CD8-positive, alpha-beta memory T cell (primary cell): ENCODE results near the gene PPM1H. TPM values are rescaled to one million over a fixed set of nuclear protein-coding genes. Genes with fewer than 3 reads are reported as not detected.

ENCODE experiments used
- CTCF ChIA-PET: fragments of 350-600 bp; sonication (Branson Sonifier 250); formaldehyde crosslinking; loops from one replicate; lab custom pipeline; 2021; ENCODE audit warnings: antibody characterized with exemption; lab: Charles Lee
- POLR2A ChIA-PET: fragments of 350-600 bp; sonication (Branson Sonifier 250); formaldehyde crosslinking; loops from one replicate; lab custom pipeline; 2021; ENCODE audit warnings: antibody characterized with exemption; lab: Charles Lee
- DNase-seq, 5 donors: peaks; one replicate each; pipeline versions ENCODE4 v3.0.0 to v3.0.0-alpha.2; 2020 to 2022; ENCODE audit warnings: mixed read lengths in 1 of 5
- H3K27ac ChIP-seq: one replicate; pipeline ENCODE4 v1.7.0; 2013; ENCODE audit warnings: low read depth, mild to moderate bottlenecking, low read length, moderate library complexity
- H3K27me3 ChIP-seq: 2 replicates; pipeline ENCODE4 v1.7.0; 2013; ENCODE audit warnings: low read length, mild to moderate bottlenecking; ENCODE audit not compliant: insufficient read depth, poor library complexity, severe bottlenecking
- H3K36me3 ChIP-seq: 2 replicates; pipeline ENCODE4 v1.7.0; 2013; ENCODE audit warnings: mild to moderate bottlenecking, low read length, moderate library complexity; ENCODE audit not compliant: insufficient read depth
- H3K4me1 ChIP-seq: 2 replicates; pipeline ENCODE4 v1.7.0; 2013; ENCODE audit warnings: mild to moderate bottlenecking, low read length, moderate library complexity; ENCODE audit not compliant: insufficient read depth
- H3K4me3 ChIP-seq: 2 replicates; pipeline ENCODE4 v1.7.0; 2013; ENCODE audit warnings: mild to moderate bottlenecking, low read length
- H3K9me3 ChIP-seq: 2 replicates; pipeline ENCODE4 v1.7.0; 2013; ENCODE audit warnings: mild to moderate bottlenecking, low read length
- H3K27ac Mint-ChIP-seq, 8 donors: one replicate each; pipeline ENCODE4 v1.8.0; 2020 to 2021; ENCODE audit warnings: mixed read lengths in 8 of 8, mild to moderate bottlenecking in 6 of 8, inconsistent platforms in 3 of 8, moderate library complexity in 3 of 8
- H3K27me3 Mint-ChIP-seq, 2 donors: one replicate each; pipeline ENCODE4 v1.8.0; 2020 to 2021; ENCODE audit warnings: mixed read lengths in 2 of 2, mild to moderate bottlenecking in 1 of 2, moderate library complexity in 1 of 2
- H3K36me3 Mint-ChIP-seq, 3 donors: one replicate each; pipeline ENCODE4 v1.8.0; 2020 to 2021; ENCODE audit warnings: mixed read lengths in 3 of 3, inconsistent platforms in 1 of 3, mild to moderate bottlenecking in 1 of 3
- H3K4me1 Mint-ChIP-seq, 3 donors: one replicate each; pipeline ENCODE4 v1.8.0; 2020 to 2021; ENCODE audit warnings: mixed read lengths in 3 of 3, inconsistent platforms in 1 of 3, mild to moderate bottlenecking in 1 of 3
- H3K4me3 Mint-ChIP-seq, 7 donors: one replicate each; pipeline ENCODE4 v1.8.0; 2020 to 2021; ENCODE audit warnings: mixed read lengths in 7 of 7, mild to moderate bottlenecking in 6 of 7, moderate library complexity in 4 of 7, inconsistent platforms in 2 of 7
- H3K9me3 Mint-ChIP-seq, 5 donors: one replicate each; pipeline ENCODE4 v1.8.0; 2020 to 2022; ENCODE audit warnings: mixed read lengths in 5 of 5, mild to moderate bottlenecking in 3 of 5, moderate library complexity in 2 of 5, inconsistent platforms in 1 of 5
- polyA plus RNA-seq: library from polyadenylated mRNA; unstranded; fragments of 300-500 nt; fragmentation: Illumina TruSeq; gene quantifications from one replicate; pipeline ENCODE4 v1.2.3, GENCODE V29; 2021
- total RNA-seq, 2 experiments: library from RNA; stranded (reverse); gene quantifications; one replicate each; pipeline ENCODE4 v1.2.3, GENCODE V29; 2021

Gene PPM1H
- total and polyA plus RNA-seq, 3 experiments from 2014 or later = 0.13 TPM; not detected in 1

DNA sequence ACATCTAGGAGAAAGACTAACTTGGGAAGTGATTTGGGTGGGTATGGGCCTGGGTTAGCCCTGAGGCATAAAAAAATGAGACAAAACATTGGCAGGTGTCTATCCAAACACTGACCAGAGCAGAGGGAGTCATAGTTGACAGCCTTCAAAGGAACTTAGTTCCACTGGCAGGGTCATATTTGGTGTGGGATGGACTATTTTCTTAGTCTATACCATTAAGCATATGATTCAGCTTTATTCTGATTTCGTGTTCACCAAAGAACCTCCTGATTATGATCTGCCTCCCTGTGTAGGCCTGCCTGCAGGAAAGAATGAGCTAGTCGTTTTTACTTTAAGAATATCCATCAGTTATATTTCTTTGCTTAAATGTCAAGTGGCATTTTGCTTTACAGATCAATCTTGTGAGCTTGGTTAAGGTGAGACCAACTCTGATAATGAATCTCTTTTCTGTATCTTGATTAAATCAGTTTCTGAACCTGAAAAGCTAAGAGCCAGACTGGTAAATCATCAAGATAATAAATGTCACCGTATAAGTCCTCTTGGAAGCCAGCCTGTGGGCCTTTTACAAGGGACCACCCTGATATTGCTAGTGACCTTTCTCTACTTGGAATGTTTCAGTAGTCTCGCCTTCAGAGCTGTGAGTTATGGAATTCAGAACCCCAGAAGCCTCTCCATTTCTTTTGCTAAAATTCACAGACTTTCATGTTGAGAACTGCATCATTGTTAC lies 285.4 kb downstream of the PPM1H start:
- H3K4me3 Mint-ChIP-seq = no peak overlapping the region
- POLR2A ChIA-PET = interaction anchor here (0.6 kb wide), 1 partner anchor 61 kb away, joined by 3 read pairs; no protein-coding TSS in a partner anchor

DNA sequence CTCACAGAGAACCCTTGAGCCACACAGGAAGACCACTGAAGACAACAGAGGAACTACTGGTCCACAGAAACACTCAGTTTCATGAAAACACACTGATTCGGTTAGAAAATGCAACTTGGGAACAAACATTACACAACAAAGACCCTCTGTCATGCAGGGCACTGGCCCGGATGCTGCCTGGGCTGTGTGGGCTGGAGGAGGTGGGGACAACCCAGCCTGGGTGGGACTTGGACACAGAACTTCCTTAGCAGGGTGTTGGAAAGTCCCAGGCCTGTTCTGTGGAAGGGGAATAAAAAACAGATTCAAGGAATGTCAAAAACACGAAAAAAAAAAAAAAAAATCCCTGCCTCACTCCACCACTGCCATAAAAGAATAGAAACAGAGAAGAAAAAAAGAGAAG lies 287.4 kb downstream of the PPM1H start:
- no peaks in the 10 kb centered on the region for H3K4me1 Mint-ChIP-seq
- POLR2A ChIA-PET = no interaction called here
- Histone ChIP-seq H3K4me3 (no peak overlapping the region), H3K36me3 (no peaks in the 10 kb centered on the region), H3K27me3 (no peaks in the 10 kb centered on the region), H3K9me3 (no peaks in the 10 kb centered on the region), H3K27ac (no peak overlapping the region), H3K4me1 (no peaks in the 10 kb centered on the region)
- peak overlapping the region in 1 of 8 donors; percentile 14 for H3K27ac Mint-ChIP-seq
- peaks cover 0 to 4% of the 10 kb centered on the region in 2 donors for H3K27me3 Mint-ChIP-seq
- no peaks in the 10 kb centered on the region for H3K9me3 Mint-ChIP-seq
- H3K36me3 Mint-ChIP-seq = no peaks in the 10 kb centered on the region
- no peak overlapping the region for H3K4me3 Mint-ChIP-seq
- CTCF ChIA-PET = no interaction called here
- DNase-seq = no peak

More for the DNA sequence above, 285.4 kb downstream of the PPM1H start:
- DNase-seq = no peak
- Histone ChIP-seq H3K36me3 (no peaks in the 10 kb centered on the region), H3K4me3 (no peak overlapping the region), H3K27me3 (no peaks in the 10 kb centered on the region), H3K9me3 (no peaks in the 10 kb centered on the region), H3K27ac (no peak overlapping the region), H3K4me1 (no peaks in the 10 kb centered on the region)
- H3K27me3 Mint-ChIP-seq = peaks cover 2 to 10% of the 10 kb centered on the region in 2 donors
- no peaks in the 10 kb centered on the region for H3K9me3 Mint-ChIP-seq
- peaks cover 0 to 2% (median 0%) of the 10 kb centered on the region in 3 donors for H3K36me3 Mint-ChIP-seq
- CTCF ChIA-PET = interaction anchor here (0.7 kb wide), 1 partner anchor 46 kb away, joined by 3 read pairs; no protein-coding TSS in a partner anchor
- H3K4me1 Mint-ChIP-seq = peaks cover 4% of the 10 kb centered on the region in 3 donors
- H3K27ac Mint-ChIP-seq = no peak overlapping the region

DNA sequence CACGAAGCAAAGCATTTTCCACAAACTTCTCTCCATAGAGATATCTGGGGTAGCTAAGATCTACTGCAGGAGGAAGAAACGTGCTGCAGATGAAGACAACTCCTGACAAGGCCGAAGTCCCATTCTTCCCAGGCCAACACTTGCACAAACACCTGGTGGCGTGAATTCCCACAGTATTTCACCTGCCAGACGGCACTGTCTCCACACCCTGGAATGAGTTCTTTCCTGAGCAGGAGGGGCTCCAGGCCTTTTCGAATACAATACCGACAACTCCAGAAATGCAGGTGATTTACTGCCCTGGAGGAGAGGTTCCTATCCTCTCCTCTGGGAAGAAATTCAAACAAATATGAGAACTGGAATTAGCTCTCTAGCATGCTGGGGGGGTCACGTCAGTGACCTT lies 288.4 kb downstream of the PPM1H start:
- Mint-ChIP-seq H3K36me3 (no peaks in the 10 kb centered on the region), H3K27me3 (peaks cover 0 to 4% of the 10 kb centered on the region in 2 donors), H3K9me3 (no peaks in the 10 kb centered on the region), H3K4me1 (peaks cover 4 to 6% (median 5%) of the 10 kb centered on the region in 3 donors), H3K4me3 (no peak overlapping the region), H3K27ac (no peak overlapping the region)
- POLR2A ChIA-PET = no interaction called here
- DNase-seq = no peak
- Histone ChIP-seq H3K4me3 (no peak overlapping the region), H3K36me3 (no peaks in the 10 kb centered on the region), H3K27ac (no peak overlapping the region), H3K27me3 (no peaks in the 10 kb centered on the region), H3K9me3 (no peaks in the 10 kb centered on the region), H3K4me1 (peaks cover under 1% of the 10 kb centered on the region)
- CTCF ChIA-PET = interaction anchor here (1.0 to 1.1 kb wide), 2 partner anchors 11 to 43 kb away, joined by 3 to 4 read pairs; no protein-coding TSS in a partner anchor

DNA sequence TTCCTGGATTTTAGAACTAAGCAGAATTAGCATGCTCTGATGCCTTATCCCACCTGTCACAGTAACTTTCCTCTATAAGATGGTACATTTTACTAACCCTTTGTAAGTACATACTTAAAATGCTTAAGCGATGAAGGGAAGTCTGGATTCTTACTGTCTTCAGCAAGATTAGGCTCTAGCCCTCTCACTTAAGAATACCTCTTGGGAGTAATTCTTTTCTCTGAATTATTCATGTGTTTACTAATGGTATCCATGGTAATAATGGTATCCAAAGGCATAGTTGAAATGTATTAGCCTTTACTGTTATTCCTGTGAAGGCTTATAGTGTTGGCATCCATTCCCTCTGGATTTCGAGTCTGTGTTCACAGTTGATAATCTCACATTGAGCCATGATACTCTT lies 291.5 kb downstream of the PPM1H start:
- Mint-ChIP-seq H3K27me3 (peaks cover 0 to 4% of the 10 kb centered on the region in 2 donors), H3K36me3 (no peaks in the 10 kb centered on the region), H3K9me3 (no peaks in the 10 kb centered on the region), H3K4me1 (peaks cover 14 to 18% (median 16%) of the 10 kb centered on the region in 3 donors), H3K27ac (no peak overlapping the region), H3K4me3 (no peak overlapping the region)
- Histone ChIP-seq H3K27me3 (no peaks in the 10 kb centered on the region), H3K4me1 (peaks cover 8% of the 10 kb centered on the region), H3K36me3 (no peaks in the 10 kb centered on the region), H3K9me3 (no peaks in the 10 kb centered on the region), H3K4me3 (no peak overlapping the region), H3K27ac (no peak overlapping the region)
- POLR2A ChIA-PET = no interaction called here
- CTCF ChIA-PET = no interaction called here
- no peak for DNase-seq

DNA sequence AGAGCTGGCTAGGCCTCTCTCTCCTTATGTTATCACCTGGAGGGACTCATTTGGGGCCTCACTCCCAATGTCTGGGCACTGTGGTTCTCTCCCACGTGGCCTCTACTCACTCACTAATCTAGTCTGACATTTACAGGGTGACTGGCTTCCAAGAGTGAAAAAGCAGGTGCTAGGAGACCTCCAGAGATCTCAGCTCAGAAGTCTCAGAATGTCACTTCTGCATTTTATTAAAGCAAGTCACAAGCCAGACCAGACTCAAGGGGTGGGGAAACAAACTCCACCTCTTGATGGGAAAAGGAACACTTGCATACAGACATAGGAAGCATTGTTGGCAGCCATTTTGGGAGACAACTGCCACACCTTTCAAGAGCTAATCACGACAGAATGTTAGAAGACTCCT lies 292.5 kb downstream of the PPM1H start:
- ChIA-PET POLR2A (no interaction called here), CTCF (no interaction called here)
- Mint-ChIP-seq H3K36me3 (no peaks in the 10 kb centered on the region), H3K9me3 (no peaks in the 10 kb centered on the region), H3K4me1 (peaks cover 14 to 18% (median 16%) of the 10 kb centered on the region in 3 donors), H3K4me3 (no peak overlapping the region), H3K27ac (no peak overlapping the region), H3K27me3 (peaks cover under 1 to 4% of the 10 kb centered on the region in 2 donors)
- Histone ChIP-seq H3K4me3 (no peak overlapping the region), H3K27ac (no peak overlapping the region), H3K4me1 (peaks cover 8% of the 10 kb centered on the region), H3K9me3 (no peaks in the 10 kb centered on the region), H3K27me3 (no peaks in the 10 kb centered on the region), H3K36me3 (no peaks in the 10 kb centered on the region)
- DNase-seq = no peak

DNA sequence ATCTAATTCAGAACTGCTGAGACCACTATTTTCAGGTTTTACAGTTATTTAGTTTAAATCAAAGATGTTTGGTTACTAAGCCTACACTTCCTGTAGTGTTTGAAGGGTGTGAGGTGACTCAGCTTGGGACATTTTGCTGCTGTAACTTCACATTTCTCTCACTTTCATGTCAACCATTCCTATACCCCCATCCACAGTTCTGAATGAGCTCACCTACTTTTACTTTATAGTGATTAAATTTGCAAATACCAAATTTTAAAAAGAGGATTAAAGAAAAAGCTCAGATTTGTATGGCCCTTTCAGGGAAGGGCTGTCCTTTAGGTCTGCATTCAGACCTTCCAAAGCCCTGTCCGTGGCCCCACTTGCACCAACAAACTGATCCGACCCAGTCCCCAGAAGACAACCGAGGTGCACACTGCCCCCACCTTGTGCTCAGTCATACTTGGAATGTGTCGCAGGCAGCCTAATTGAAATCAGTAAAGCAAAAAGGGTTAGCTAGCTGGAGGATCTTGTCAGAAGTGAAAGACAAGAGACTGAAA lies 294.0 kb downstream of the PPM1H start:
- no peaks in the 10 kb centered on the region for H3K27me3 ChIP-seq
- Mint-ChIP-seq H3K27me3 (peaks cover 8 to 12% of the 10 kb centered on the region in 2 donors), H3K4me3 (peak overlapping the region; percentile 0 to 88 (median 60)), H3K4me1 (peaks cover 14 to 18% (median 16%) of the 10 kb centered on the region in 3 donors), H3K36me3 (no peaks in the 10 kb centered on the region), H3K27ac (peak overlapping the region in 7 of 8 donors; percentile 2 to 89 (median 59)), H3K9me3 (no peaks in the 10 kb centered on the region)
- peaks cover 8% of the 10 kb centered on the region for H3K4me1 ChIP-seq
- ChIA-PET POLR2A (no interaction called here), CTCF (interaction anchor here (0.7 to 1.8 kb wide), 2 partner anchors 22 to 38 kb away, joined by 3 to 6 read pairs; no protein-coding TSS in a partner anchor)
- H3K36me3 ChIP-seq = no peaks in the 10 kb centered on the region
- H3K27ac ChIP-seq = no peak overlapping the region
- no peak overlapping the region for H3K4me3 ChIP-seq
- peak in 1 of 5 donors; percentile 11 for DNase-seq
- no peaks in the 10 kb centered on the region for H3K9me3 ChIP-seq

DNA sequence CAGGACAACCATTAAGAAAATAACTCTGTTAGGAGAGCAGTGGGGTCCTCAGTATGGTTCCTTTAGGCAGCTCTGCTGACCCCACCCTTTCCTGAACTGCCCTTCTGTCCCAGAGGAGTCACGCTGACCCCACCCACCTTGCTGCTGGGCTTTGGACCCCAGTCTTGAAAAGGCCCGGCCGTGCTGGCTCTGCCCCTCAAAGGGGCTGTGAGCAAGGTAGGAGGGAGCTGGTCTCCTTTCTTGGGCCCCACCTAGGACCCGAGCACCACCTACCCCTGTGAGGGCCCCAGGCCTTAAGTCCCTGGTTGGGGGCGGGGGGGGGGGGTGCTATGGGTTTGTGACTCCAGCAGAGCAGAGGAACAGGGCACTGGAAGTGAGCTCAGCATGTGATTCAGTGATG lies 297.3 kb downstream of the PPM1H start:
- H3K27me3 ChIP-seq = peaks cover 11% of the 10 kb centered on the region
- no peak overlapping the region for H3K27ac Mint-ChIP-seq

DNA sequence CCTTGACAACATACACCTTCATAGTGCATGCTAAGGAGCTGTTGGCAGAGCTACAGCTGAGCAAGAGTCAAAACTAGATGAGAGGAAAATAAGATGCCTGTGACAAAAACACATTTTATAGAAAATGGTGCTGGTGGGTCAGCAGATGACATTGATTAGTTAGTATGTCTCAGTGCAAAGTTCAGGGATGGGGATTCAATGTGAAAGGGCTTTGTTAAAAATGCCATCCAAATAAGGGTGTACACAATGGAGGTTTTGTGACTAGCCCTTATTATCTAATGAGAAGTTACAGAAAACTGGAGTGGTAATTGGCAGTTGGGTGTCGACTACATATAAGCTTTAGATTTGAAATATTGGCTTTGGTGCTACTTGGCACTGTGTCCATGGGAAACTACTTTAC lies 299.3 kb downstream of the PPM1H start:
- ChIA-PET POLR2A (no interaction called here), CTCF (no interaction called here)
- Mint-ChIP-seq H3K36me3 (peaks cover 0 to 6% (median 0%) of the 10 kb centered on the region in 3 donors), H3K4me3 (no peak overlapping the region), H3K27me3 (peaks cover 44 to 58% of the 10 kb centered on the region in 2 donors), H3K27ac (no peak overlapping the region), H3K9me3 (peaks cover 0 to 2% (median 0%) of the 10 kb centered on the region in 5 donors), H3K4me1 (peaks cover 8 to 22% (median 18%) of the 10 kb centered on the region in 3 donors)
- no peak overlapping the region for H3K27ac ChIP-seq
- peaks cover 23% of the 10 kb centered on the region for H3K27me3 ChIP-seq
- no peak for DNase-seq
- H3K9me3 ChIP-seq = no peaks in the 10 kb centered on the region
- H3K36me3 ChIP-seq = no peaks in the 10 kb centered on the region
- peaks cover 7% of the 10 kb centered on the region for H3K4me1 ChIP-seq
- no peak overlapping the region for H3K4me3 ChIP-seq

More for the DNA sequence above, 297.3 kb downstream of the PPM1H start:
- no peak overlapping the region for H3K4me3 ChIP-seq
- CTCF ChIA-PET = no interaction called here
- no peak overlapping the region for H3K27ac ChIP-seq
- H3K9me3 Mint-ChIP-seq = peaks cover 0 to 2% (median 0%) of the 10 kb centered on the region in 5 donors
- peaks cover 0 to 6% (median 0%) of the 10 kb centered on the region in 3 donors for H3K36me3 Mint-ChIP-seq
- H3K4me1 Mint-ChIP-seq = peaks cover 16 to 24% (median 20%) of the 10 kb centered on the region in 3 donors
- peaks cover 28 to 40% of the 10 kb centered on the region in 2 donors for H3K27me3 Mint-ChIP-seq
- no peaks in the 10 kb centered on the region for H3K9me3 ChIP-seq
- H3K4me3 Mint-ChIP-seq = no peak overlapping the region
- no peaks in the 10 kb centered on the region for H3K36me3 ChIP-seq
- peaks cover 8% of the 10 kb centered on the region for H3K4me1 ChIP-seq
- DNase-seq = no peak
- POLR2A ChIA-PET = no interaction called here
